Superior temporal gyrus (tissue), 1 donor: ENCODE data around the gene ELMO3.
A peak's percentile ranks its signal among the peaks of the same experiment; 100 is the strongest.

Experiments used
- DNase-seq: peaks from one replicate; pipeline ENCODE4 v3.0.0-alpha.2; 2016; ENCODE audit errors: extremely low spot score

ELMO3 gene, protein sequence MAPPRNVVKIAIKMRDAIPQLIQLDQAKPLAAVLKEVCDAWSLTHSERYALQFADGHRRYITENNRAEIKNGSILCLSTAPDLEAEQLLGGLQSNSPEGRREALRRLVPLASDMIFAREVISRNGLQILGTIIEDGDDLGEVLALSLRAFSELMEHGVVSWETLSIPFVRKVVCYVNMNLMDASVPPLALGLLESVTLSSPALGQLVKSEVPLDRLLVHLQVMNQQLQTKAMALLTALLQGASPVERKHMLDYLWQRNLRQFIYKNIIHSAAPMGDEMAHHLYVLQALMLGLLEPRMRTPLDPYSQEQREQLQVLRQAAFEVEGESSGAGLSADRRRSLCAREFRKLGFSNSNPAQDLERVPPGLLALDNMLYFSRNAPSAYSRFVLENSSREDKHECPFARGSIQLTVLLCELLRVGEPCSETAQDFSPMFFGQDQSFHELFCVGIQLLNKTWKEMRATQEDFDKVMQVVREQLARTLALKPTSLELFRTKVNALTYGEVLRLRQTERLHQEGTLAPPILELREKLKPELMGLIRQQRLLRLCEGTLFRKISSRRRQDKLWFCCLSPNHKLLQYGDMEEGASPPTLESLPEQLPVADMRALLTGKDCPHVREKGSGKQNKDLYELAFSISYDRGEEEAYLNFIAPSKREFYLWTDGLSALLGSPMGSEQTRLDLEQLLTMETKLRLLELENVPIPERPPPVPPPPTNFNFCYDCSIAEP

DNA sequence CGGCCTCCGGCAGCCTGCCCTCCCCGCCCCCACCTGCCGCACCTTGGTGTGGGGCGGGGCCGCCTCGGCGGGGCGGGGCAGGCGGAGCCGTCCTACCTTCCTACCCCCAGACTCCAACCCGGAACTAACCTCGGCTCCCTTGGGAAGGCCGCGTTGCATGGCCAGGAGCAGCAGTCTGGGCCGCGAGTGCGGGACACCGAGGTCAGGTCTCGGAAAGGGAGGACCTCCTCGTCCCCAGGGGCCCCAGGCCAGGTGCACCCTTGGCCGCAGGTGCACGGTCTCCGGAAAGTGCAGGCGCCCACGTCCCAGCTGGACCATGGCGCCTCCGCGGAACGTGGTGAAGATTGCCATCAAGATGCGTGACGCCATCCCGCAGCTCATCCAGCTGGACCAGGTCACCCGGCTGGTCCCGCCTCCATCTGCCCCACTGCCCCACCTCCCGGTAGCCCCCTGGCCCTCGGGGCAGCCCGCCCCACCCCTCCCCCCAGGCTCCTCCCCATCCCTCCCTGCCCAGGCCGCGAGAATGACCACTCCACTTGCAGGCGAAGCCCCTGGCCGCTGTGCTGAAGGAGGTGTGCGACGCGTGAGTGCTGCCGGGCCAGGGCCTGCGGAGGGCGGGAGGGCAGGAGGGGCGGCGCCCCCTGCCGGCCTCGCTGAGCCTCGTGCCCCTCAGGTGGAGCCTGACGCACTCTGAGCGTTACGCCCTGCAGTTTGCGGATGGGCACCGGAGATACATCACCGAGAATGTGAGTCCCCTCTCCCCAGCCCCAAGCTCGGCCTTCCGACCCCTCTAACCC lies at the start of gene ELMO3:
Gene ELMO3 (plus strand): TSS at position 121 of the 797 bp plus-strand sequence. CDS start 196 bp downstream, at position 317.
- no peak for DNase-seq

DNA sequence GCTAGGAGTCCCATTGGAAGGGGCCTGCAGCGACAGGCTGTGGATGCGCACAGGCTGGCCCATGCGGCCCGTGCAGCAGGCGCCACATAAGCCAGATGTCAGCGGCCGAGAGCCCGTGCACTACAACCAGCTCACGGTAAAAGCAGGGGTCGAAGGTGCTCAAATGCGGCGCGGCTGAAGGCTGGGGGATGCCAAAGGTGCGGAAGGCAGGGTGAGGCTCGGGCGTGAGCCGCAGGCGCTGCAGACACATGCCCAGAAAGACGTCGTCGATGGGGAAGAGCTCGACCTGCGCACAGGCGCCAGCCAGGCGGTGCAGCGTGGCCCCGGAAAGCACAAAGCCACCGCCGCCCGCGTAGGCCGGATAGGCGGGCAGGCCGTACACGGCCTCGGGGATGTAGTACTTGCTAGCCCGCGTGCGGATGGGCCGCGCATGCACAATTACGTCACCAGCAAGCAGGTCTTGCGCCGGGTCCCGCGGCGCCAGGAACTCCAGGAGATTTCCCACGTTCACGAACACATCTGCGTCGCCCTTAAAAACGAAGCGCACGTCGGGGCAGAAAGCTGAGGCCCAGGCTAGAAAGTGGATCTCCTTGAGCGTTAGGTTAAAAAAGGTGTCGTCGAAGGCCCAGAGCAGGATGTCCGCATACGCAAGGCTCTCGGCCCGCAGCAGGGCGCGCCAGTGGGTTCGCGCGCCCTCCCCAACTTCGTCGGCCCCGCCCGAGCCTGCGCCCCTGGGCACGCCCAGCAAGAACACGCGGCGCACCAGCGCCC lies 49.5 kb upstream of the ELMO3 start:
- no peak for DNase-seq

DNA sequence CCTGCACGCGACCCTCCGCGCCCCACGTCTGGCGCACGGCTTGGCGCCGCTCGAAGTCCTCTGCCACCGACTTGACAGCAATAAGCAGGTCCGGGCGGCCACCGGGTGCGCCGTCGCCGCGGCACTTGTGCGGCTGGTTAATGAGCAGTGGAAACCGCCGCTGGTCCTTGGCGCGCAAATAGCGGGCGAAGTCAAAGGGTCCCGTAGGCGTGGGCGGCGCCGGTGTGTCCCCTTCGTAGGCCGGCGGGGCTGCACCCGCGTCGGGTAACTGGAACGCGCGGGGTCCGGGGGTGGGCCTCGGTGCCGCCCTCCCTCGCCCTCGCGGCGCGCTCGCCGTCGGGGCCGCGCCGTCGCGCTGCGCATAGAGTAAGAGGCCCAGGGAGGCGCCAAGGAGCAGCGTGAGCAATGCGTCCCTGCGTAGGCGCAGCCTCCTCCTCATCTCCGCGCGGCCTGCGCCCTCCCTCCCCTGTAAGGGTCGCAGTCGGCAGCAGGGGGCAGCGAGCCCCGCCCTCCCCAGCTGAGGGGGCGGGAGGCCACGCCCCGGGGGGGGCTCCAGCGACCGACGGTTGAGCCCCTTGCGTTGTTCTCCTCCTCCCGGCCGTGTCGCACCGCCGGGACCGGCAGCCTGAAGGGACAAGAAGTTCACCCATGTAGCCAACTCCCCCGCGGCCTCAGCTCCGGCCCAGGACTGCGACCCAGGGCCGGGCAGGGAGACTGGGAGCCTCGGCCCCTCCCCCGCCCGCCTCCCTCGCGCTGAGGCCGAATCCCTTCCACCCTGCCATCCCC lies 48.7 kb upstream of the ELMO3 start:
- peak; percentile 11 for DNase-seq

DNA sequence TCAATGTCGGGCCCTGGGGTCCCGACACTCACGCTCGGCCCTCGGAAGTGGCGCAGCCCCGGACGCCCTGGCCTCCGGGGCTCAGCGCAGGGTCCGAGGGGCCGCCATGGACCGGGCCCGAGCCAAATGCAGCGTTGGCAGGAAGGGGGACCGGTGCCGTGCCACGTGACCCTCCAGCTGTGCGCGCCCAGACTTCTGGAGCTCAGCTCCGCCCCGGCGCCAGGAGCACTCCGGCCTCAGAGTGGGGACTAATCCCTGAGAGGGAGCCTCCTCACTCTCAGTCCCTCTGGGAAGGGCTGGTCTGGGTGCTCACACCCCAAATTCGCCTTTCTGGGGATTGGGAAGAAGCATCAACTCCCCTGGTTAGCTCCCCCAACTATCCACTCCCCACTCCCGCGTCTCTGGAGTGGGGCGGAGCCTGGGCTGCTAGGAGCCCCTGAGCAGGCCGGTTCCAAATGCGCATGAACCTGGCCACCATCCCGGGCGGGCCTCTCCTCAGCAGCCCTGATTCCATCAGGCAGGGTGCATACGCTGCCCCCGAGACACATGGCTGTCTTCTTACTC lies 48.0 kb upstream of the ELMO3 start, which contains the start of gene B3GNT9:
Gene B3GNT9 (minus strand): TSS at position 166 of the 564 bp plus-strand sequence. CDS start 513 bp downstream, outside the sequence.
- peak; percentile 77 for DNase-seq

DNA sequence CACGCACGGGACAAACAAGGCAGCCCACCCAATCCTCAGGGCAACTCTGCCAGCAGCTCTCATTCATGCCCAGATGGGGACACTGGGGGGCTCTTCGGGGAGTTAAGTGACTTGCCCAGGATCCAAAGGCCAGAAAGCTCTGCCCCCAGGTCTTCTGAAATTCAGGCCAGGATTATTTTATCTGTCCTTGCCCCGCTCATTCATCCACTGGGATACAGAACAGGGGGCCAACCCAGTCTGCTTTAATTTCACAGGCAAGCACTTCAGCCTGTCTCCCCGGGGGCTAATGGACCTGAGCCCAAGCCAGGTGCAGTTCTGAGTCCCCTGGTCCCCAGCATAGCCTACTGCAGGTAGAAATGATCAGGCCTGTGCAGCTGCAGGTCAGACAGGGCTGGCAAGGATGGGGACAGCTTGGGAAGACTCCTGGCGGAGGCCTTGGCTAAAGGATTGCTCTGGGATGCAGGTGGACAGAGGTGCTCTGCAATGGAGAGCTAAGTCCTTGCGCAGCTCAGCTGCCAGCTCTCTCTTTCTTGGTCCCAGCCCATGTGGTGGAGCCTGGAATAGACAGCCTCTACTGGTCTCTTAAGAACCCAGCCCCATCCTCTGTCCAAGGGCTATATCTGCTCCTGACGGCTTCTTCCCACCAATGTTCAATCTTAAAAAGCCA lies 47.4 kb upstream of the ELMO3 start:
- DNase-seq = no peak

DNA sequence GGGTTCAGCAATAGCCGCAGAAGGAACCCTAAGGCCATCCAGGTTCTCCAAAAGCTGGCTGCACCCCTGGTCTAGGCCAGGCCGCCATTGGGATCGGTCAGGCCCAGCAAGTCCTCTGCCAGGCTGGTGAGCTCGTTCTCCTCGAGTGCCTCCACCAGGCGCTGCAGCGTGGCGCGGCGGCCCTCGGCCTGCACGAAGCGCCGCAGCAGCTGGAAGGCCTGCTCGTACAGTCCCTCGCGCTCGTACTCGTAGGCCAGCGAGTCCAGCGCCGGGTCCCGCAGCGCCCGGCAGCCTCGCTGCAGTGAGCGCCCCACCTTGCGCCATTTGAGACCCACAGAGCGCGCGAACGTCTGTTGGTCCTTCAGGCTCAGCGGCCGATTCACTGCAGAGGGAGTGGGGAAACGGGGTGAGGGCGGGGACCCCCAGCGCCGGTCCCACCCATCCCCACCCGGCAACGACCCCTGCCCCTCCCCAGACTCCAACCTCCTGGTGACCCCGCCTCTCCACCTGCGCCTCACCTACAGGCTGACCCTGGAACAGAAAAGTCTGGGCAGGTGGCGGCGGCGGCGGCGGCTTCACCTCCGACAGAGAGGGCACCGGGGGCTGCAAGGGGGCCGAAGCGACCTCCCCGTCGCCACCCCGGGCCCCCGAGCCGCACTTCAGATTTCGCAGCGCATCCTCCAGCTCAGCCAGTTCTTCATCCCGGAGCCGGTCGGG lies 44.2 kb upstream of the ELMO3 start:
- DNase-seq = no peak

DNA sequence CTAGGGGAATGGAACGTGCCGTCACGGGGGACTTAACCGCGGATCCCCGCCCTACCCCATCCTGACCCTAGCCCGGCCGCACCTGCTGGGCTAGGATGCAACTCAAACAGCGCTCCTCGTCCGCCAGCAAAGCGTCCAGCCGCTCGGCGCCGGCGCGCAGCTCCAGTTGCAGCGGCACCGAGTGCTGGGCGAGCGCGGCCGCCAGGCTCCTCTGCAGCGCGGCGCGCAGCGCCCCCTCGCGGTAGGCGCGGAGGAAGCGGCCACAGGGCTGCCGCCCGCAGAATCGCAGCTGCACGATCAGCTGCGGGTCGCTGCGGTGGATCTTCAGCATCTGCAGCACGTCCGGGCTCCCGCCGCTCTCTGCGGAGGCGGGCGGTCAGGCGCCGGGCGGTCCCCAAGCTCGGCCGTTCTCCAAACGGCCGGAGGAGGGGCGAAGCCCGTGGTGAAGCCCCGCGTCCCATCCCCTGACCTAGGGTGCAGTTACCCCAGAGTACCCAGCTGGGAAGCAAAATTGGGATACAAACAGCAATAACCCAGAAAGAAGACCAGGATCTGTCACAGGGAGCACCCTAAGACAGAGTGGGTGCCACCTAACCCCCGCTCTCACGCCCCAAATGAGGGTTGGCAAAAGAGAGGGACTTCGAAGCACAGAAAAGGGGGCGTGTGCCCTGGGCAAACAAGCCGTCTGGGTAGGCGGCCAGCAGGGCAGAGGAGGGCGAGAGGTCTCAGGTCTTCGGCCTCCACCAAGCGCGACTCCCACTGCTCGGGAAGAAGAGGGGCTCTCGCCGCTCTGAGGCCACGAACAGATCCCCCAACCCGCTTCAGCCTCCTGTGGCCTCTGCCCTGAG lies 43.4 kb upstream of the ELMO3 start:
- DNase-seq = peak; percentile 84

DNA sequence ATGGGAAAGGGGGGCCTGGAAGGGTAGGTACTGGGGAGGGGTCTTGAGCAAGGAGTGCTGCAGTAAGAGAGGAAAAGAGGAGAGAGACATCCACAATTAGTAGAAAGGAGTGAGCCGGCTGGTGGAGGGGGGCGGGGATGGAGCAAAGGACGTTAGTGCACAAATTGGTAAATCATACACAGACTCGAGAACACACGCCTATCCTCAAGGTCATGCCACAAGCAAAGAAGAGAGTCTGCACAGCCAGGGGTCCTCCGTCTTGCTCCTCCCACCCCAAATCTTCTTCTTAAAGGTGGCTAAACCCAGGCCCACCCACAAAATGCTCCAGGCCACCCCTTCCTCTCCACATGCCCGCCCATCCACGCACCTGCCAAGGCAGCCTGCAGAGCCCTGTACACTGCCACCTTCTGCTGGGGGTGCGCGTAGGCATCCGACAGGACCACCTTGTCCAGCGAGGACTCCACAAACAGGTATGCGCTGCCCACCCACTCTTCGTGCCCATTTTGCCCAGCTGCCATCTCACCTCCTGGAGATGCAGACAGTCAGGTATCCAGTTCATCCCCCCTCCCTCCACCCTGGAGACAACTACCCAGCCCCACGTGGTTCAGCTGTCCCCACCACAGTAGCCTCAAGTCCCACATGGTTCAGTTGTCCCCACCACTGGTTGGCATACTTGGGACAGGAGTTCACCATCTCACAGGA lies 42.6 kb upstream of the ELMO3 start:
- no peak for DNase-seq

DNA sequence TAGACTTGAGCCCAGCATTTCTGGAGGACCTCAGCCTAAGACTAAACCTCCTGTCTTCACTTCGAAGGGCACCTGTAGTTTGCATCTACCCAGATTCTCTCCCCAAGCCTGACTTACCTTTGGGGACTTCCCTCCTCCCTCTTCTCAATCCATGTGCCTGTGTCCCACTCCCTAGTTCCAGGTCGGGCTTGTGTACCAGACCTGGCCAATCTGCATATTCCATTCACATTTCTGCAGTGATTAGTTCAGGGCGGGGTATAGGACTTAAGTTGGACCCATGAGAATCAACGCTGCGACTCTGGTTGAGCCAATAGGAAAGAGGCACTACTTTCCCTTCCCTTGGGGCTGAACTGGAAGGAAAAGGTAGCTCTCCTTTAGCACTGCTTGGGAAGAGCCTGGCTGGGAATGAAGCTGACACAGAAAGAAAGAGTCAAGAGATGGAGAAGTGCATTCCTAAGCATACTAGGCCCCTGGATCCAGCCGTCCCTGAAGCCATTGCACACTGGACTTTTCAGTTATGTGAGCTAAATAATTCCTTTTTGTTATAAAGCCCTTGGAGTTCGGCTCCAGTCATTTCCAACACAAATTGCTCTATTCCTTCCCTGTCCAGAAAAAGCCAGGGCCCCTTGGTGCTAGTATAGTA lies 41.7 kb upstream of the ELMO3 start:
- no peak for DNase-seq

DNA sequence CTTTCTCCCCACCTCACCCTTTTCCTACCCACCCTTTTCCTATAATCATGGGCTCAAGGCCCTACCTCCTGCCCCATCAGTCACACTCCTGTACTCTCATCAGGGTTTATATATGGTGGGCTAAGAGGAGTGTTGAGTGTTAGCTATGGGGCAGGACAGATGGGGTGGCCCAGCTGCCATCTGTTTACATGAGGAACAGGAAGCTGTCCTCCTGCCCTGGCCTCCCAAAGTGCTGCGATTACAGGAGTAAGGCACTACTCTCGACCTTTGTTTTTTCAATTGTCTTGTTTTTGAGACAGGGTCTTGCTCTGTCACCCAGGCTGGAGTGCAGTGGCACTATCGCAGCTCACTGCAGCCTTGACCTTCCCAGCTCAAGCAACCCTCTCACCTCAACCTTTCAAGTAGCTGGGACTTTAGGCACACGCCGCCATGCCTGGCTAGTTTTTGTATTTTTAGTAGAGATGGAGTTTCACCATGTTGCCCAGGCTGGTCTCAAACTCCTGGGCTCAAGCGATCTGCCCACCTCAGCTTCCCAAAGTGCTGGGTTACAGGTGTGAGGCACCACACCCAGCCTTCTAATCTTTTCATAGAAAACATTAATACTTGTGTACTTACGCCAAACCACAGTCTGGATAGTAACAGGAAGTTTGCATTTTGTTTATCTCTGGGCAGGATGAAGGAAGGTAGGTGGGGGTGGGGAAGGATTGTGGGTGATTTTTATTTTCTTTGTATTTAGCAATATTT lies 40.9 kb upstream of the ELMO3 start:
- DNase-seq = no peak

DNA sequence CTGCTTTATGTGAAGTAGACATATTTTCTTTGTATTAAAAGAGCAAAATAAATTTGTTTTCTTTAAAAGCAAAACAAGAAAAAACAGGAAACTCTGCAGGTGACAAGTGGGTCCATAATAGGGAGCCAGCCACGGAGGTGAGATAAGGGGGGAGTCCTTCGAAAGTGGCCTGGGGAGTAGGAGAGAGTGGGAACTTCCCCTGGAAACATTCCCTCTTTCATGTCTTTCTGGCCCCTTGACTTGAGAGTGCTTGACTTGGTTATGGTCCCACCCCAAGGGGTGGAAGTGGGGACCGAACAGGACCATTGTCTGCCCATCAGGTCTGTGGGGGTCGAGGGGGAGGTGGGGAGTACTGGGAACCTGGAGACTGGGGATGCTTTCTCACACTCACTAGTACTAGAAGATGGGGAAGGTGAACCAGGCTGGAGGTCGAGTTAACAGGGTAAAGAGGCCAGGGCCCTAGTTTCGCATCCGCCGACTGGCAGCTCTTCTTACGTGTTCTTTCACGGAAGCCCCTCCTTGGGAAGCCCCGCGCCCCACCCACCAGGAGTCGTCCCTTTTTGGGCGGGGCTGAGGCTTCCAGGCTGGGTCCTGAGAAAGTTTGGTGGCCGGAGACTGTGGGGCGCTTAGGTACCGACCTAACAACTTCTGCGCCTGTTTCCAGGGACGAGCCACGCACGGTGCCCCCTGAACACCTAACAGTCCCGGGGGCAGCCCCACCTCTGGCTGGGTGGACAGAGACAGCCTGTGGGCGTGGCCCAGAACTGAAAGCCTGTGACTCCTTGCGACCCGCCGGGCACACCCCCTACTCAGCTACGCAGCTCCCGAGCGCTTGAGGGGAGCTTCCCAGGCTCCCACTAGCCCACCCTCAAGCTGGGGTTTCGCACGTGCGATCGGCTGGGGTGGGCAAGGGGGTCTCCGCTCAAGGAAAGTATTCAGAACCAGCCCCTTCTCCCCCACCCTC lies 40.0 kb upstream of the ELMO3 start:
- DNase-seq = no peak

DNA sequence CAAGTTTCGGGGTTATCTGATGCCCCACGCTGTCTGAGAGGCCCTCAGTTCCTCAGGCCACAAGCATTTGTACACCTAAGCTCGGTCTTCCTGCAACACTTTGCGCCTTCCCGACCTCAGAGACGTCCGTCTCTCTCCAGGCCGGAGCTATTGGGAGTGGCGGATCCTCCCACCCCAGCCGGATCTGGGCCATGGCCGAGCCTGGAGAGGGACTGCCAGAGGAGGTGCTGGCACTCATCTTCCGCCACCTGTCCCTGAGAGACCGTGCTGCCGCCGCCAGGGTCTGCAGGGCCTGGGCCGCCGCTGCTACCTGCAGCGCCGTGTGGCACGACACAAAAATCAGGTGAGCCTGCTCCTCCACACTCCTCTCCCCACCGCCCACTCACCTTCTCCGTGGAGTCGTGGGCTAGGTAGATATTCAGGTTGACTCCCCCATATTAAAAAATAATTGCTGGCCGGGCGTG lies 37.3 kb upstream of the ELMO3 start:
- DNase-seq = no peak

DNA sequence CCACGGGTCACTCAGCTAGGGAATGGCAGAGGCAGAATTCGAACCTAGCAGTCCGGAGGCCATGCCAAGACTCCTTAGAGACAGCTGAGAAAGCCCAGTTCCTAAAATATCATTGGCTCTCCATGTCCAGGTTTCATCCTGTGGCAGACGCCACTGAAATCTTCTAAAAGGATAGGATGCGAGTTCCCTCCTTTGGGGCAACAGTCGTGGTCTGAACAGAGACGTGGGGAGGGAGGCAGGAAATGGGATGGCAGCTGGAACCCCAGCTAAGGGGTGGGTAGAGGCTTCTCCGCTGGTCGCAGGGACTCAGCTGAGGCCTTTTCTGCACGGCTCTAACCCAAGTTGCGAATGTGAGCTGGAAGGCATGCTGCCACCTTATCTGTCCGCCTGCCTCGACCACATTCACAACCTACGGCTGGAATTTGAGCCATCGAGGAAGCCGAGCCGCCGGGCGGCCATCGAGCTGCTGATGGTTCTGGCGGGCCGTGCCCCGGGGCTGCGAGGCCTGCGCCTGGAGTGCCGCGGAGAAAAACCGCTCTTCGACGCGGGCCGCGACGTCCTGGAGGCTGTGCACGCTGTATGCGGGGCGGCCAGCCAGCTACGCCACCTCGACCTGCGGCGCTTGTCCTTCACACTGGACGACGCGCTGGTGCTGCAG lies 36.3 kb upstream of the ELMO3 start:
- peak; percentile 30 for DNase-seq
